ENCODE measurements around the gene RBM12.
"Not testable (repeated sequence)": the region's sequence is repeated elsewhere in the genome, so short reads cannot be mapped to it uniquely, and the experiment has no call there.

RBM12 gene

DNA sequence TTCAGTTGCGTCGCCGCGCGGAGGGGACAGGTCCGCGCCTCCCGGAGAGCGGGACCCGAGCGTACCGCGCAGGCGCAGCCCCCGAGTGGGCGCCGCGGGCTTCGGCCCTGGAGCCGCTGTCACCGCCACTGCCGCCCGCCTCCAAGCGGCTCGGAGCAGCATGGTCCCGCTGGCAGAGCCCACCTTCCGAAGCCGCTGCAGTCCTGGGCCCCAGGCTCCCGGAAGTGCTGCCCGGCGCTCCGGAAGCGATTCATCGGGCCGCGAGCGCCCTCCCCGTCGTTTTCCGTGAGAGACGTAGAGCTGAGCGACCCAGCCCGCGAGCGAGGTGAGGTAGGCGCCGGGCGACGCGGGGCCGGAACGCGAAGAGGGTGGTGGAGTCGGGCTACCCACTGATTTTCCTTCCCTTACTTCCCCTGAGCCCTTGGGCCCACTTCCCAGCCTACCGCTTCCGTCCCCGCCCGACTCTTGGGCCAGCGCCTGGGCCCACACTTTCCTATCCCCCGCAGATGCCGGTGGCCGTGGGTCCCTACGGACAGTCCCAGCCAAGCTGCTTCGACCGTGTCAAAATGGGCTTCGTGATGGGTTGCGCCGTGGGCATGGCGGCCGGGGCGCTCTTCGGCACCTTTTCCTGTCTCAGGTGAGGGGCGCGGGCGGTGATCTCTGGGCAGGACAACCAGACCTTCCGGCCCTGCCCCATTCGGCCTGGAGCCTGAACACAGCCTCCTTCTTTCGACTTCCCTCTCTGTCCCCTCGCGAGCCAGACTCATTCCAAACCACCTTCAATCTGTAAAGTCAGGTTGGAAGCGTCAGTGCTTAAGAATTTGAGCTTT lies 34.6 kb upstream of the RBM12 start, which contains the start of the genes NFS1 and ROMO1:
NFS1 (minus strand) TSS at position 226 of the 830 bp plus-strand sequence; CDS start at position 162, 64 bp downstream.
ROMO1 (plus strand) TSS at position 279 of the 830 bp plus-strand sequence; CDS start at position 507, 228 bp downstream.
- in situ Hi-C loops (cut with MboI; ENCODE audit: low sequenced_read_pairs), result no loop called here

GRCh38 chr20:35698298-35699126 lies 33.8 kb upstream of the RBM12 start:
- in situ Hi-C loops (cut with MboI; ENCODE audit: low sequenced_read_pairs), result no loop called here

DNA sequence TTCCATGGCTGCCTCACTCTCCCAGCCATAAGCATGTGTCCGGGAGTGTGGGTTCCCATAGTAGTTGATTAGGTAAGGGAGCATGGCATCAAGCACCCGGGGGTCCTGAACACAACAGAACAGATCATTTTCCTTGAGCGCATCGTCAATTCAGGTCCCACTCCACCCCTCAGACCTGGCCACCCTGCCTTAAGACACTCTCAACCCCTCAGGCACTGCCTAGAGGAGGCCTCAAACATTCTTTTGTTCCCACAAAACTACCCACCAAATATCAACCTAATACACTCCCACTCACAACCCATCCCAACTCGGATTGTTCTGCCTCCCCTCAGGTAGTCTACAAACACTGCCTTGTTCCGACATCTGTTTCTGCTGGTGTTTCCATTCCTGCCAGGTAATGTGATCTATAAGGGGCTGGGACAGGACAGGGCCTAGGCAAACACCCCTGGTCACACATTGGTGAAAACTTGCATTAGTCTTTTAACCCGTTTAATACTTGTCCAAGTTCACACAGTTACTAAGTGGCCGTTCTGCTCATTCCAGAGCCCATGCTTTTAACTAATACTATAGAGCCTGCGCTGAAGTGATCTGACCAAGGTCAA lies 33.1 kb upstream of the RBM12 start:
- in situ Hi-C loops (cut with MboI; ENCODE audit: low sequenced_read_pairs), result no loop called here

GRCh38 chr20:35695978-35696377 lies 31.3 kb upstream of the RBM12 start:
- in situ Hi-C loops (cut with MboI; ENCODE audit: low sequenced_read_pairs), result no loop called here

GRCh38 chr20:35695245-35695749 lies 30.6 kb upstream of the RBM12 start:
- in situ Hi-C loops (cut with MboI; ENCODE audit: low sequenced_read_pairs), result no loop called here

DNA sequence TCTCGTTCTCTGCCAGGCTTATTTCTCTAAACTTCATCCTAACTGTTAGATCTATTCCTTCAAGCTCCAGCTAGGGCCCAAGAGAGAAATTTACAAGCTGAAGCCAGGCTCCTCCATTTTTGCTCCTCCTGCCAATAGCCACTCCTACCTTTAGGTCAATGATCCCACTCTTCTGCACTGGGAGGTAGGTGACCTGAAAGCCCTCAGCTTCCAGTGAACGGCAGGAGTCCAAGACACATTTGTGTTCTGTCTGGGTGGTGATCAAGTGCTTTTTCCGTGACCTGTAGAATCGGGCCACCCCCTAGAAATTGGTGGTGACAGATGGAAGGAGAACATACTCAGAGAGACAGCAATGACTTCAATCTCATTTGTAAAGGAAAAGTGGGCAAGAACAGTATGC lies 25.6 kb upstream of the RBM12 start:
- in situ Hi-C loops (cut with MboI; ENCODE audit: low sequenced_read_pairs), result no loop called here

DNA sequence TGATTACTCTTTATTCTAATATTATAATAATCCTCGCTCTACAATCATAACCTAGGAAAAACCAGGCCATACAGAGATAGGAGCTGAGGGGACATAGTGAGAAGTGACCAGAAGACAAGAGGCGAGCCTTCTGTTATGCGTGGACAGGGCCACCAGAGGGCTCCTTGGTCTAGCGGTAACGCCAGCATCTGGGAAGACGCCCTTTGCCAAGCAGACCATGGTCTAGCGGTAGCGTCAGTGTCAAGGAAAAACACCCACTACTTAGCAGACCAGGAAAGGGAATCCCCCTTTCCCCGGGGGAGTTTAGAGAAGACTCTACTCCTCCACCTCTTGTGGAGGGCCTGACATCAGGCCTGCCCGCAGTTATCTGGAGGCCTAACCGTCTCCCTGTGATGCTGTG lies 22.2 kb upstream of the RBM12 start:
- in situ Hi-C loops (cut with MboI; ENCODE audit: low sequenced_read_pairs), result not testable (repeated sequence)

GRCh38 chr20:35685368-35685767 lies 20.7 kb upstream of the RBM12 start:
- in situ Hi-C loops (cut with MboI; ENCODE audit: low sequenced_read_pairs), result not testable (repeated sequence)

GRCh38 chr20:35681960-35682359 lies 17.3 kb upstream of the RBM12 start:
- in situ Hi-C loops (cut with MboI; ENCODE audit: low sequenced_read_pairs), result no loop called here

- in situ Hi-C loops (cut with MboI; ENCODE audit: low sequenced_read_pairs), result no loop called here
Observed at GRCh38 chr20:35680452-35681183, 15.9 kb upstream of the RBM12 start.

DNA sequence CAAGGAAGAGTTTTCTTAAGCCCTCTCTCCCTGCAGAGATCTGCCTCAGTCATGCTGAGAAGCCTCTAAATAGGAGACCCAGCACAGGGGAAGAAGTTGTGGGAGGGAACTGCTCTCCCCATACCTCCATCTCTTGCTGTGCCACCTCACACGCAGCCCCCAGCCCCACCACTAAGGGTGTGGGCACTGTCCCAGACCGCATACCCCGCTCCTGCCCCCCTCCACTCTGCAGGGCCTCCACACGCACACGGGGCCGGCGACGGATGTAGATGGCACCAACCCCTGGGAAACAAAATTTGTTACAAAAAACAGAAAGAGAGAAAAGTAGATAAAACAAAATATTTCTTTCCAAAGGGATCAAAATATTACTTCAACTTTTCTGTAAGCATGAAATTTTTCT lies 10.2 kb upstream of the RBM12 start:
- in situ Hi-C loops (cut with MboI; ENCODE audit: low sequenced_read_pairs), result no loop called here

- in situ Hi-C loops (cut with MboI; ENCODE audit: low sequenced_read_pairs), result no loop called here
Observed at GRCh38 chr20:35673884-35674283, 9.2 kb upstream of the RBM12 start.

- in situ Hi-C loops (cut with MboI; ENCODE audit: low sequenced_read_pairs), result no loop called here
Observed at GRCh38 chr20:35669681-35670080, 5.0 kb upstream of the RBM12 start.

- in situ Hi-C loops (cut with MboI; ENCODE audit: low sequenced_read_pairs), result no loop called here
Observed at GRCh38 chr20:35669221-35669620, 4.5 kb upstream of the RBM12 start.

- in situ Hi-C loops (cut with MboI; ENCODE audit: low sequenced_read_pairs), result no loop called here
Observed at GRCh38 chr20:35665949-35666288, 1.2 kb upstream of the RBM12 start.

- in situ Hi-C loops (cut with MboI; ENCODE audit: low sequenced_read_pairs), result no loop called here
Observed at GRCh38 chr20:35663516-35664465, 909 bp downstream of the RBM12 start.

GRCh38 chr20:35662551-35662950 lies 2.1 kb downstream of the RBM12 start:
- in situ Hi-C loops (cut with MboI; ENCODE audit: low sequenced_read_pairs), result no loop called here

DNA sequence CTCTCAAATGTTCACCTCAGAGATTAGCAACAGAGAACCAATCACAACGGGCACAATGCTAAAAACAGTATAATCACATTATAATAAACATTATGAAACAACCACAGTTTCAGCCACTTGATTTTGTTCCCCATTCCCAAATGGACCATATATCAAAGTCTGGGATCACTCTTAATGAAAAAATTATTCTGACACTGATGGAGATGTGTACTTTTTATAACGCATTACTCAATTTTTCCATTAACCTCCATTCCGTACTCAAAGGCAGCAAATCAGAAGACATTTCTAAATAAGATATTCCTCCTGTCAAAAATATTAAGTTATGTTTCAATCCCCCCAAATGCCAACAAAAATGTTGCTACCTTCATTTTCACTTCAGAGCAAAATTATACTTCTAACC lies 2.8 kb downstream of the RBM12 start:
- in situ Hi-C loops (cut with MboI; ENCODE audit: low sequenced_read_pairs), result no loop called here

- in situ Hi-C loops (cut with MboI; ENCODE audit: low sequenced_read_pairs), result no loop called here
Observed at GRCh38 chr20:35661053-35661452, 3.6 kb downstream of the RBM12 start.

Measured in HL-60/S4 (cell line).